Nephron progenitor cell (in vitro differentiated cells): ENCODE measurements around the gene PLEKHA6.
"Not testable (repeated sequence)": the region's sequence is repeated elsewhere in the genome, so short reads cannot be mapped to it uniquely, and the experiment has no call there.

Experiments
- DNase-seq: peaks from one replicate; pipeline ENCODE4 v3.0.0; 2021
- H3K27ac Mint-ChIP-seq: 2 replicates; pipeline ENCODE4 v1.8.0; 2021; ENCODE audit warnings: mild to moderate bottlenecking, moderate library complexity, mixed read lengths
- H3K27me3 Mint-ChIP-seq: 2 replicates; pipeline ENCODE4 v1.8.0; 2021; ENCODE audit warnings: mild to moderate bottlenecking, low read depth, mixed read lengths; ENCODE audit not compliant: poor library complexity
- H3K36me3 Mint-ChIP-seq: 2 replicates; pipeline ENCODE4 v1.8.0; 2021; ENCODE audit warnings: low read depth, mixed read lengths
- H3K4me1 Mint-ChIP-seq: 2 replicates; pipeline ENCODE4 v1.8.0; 2021; ENCODE audit warnings: mixed read lengths
- H3K4me3 Mint-ChIP-seq: 2 replicates; pipeline ENCODE4 v1.8.0; 2021; ENCODE audit warnings: mild to moderate bottlenecking, moderate library complexity, mixed read lengths
- H3K9me3 Mint-ChIP-seq: 2 replicates; pipeline ENCODE4 v1.8.0; 2021; ENCODE audit warnings: mild to moderate bottlenecking, moderate library complexity, mixed read lengths
- CTCF ChIP-seq: fragments of 200-600 bp; sonication (generic); IDR thresholded peaks from 2 replicates; pipeline ENCODE4 v1.5.0; 2021; ENCODE audit warnings: antibody characterized with exemption

PLEKHA6 gene

GRCh38 chr1:204248954-204249353 is 110.8 kb downstream of the PLEKHA6 start:
- no peak for DNase-seq
- Mint-ChIP-seq H3K9me3 (no peaks in the 10 kb centered on the region), H3K4me1 (peaks cover 10% of the 10 kb centered on the region), H3K4me3 (no peak overlapping the region), H3K36me3 (no peaks in the 10 kb centered on the region), H3K27me3 (peaks cover 24% of the 10 kb centered on the region), H3K27ac (no peak overlapping the region)
- no peak for TF ChIP-seq CTCF

- Mint-ChIP-seq H3K36me3 (no peaks in the 10 kb centered on the region), H3K4me3 (no peak overlapping the region), H3K27ac (no peak overlapping the region), H3K9me3 (no peaks in the 10 kb centered on the region), H3K4me1 (peaks cover 4% of the 10 kb centered on the region), H3K27me3 (peaks cover 25% of the 10 kb centered on the region)
- no peak for TF ChIP-seq CTCF
- DNase-seq: no peak
Observed at GRCh38 chr1:204246876-204247275, 112.9 kb downstream of the PLEKHA6 start.

- H3K4me3 Mint-ChIP-seq: no peak overlapping the region
- H3K27me3 Mint-ChIP-seq: peaks cover 32% of the 10 kb centered on the region
- no peaks in the 10 kb centered on the region for H3K4me1 Mint-ChIP-seq
- no peak for DNase-seq
- no peak overlapping the region for H3K27ac Mint-ChIP-seq
- no peak for TF ChIP-seq CTCF
- no peaks in the 10 kb centered on the region for H3K9me3 Mint-ChIP-seq
- H3K36me3 Mint-ChIP-seq: no peaks in the 10 kb centered on the region
Observed at GRCh38 chr1:204242920-204243319, 116.8 kb downstream of the PLEKHA6 start.

GRCh38 chr1:204241914-204242313 is 117.8 kb downstream of the PLEKHA6 start:
- Mint-ChIP-seq H3K36me3 (no peaks in the 10 kb centered on the region), H3K9me3 (no peaks in the 10 kb centered on the region), H3K4me3 (no peak overlapping the region), H3K27ac (no peak overlapping the region), H3K27me3 (peaks cover 29% of the 10 kb centered on the region), H3K4me1 (no peaks in the 10 kb centered on the region)
- no peak for DNase-seq
- TF ChIP-seq CTCF: no peak

GRCh38 chr1:204241050-204241449 is 118.7 kb downstream of the PLEKHA6 start:
- Mint-ChIP-seq H3K4me3 (no peak overlapping the region), H3K4me1 (no peaks in the 10 kb centered on the region), H3K9me3 (peaks cover 5% of the 10 kb centered on the region), H3K27ac (no peak overlapping the region), H3K27me3 (peaks cover 30% of the 10 kb centered on the region), H3K36me3 (peaks cover 4% of the 10 kb centered on the region)
- TF ChIP-seq CTCF: no peak
- DNase-seq: no peak

GRCh38 chr1:204240233-204240632 is 119.5 kb downstream of the PLEKHA6 start:
- peaks cover 30% of the 10 kb centered on the region for H3K27me3 Mint-ChIP-seq
- no peaks in the 10 kb centered on the region for H3K4me1 Mint-ChIP-seq

GRCh38 chr1:204239401-204239800 is 120.3 kb downstream of the PLEKHA6 start:
- not testable (repeated sequence) for H3K4me3 Mint-ChIP-seq, H3K9me3 Mint-ChIP-seq, H3K27ac Mint-ChIP-seq, DNase-seq, H3K4me1 Mint-ChIP-seq, H3K36me3 Mint-ChIP-seq
- H3K27me3 Mint-ChIP-seq: peaks cover 27% of the 10 kb centered on the region

More at GRCh38 chr1:204240233-204240632, 119.5 kb downstream of the PLEKHA6 start:
- TF ChIP-seq CTCF: no peak
- no peak for DNase-seq
- Mint-ChIP-seq H3K9me3 (peaks cover 9% of the 10 kb centered on the region), H3K4me3 (no peak overlapping the region), H3K27ac (no peak overlapping the region), H3K36me3 (peaks cover 8% of the 10 kb centered on the region)

GRCh38 chr1:204238520-204238919 is 121.2 kb downstream of the PLEKHA6 start:
- not testable (repeated sequence) for H3K9me3 Mint-ChIP-seq, H3K4me3 Mint-ChIP-seq, DNase-seq, H3K27ac Mint-ChIP-seq, H3K36me3 Mint-ChIP-seq, H3K4me1 Mint-ChIP-seq
- H3K27me3 Mint-ChIP-seq: peaks cover 33% of the 10 kb centered on the region

- not testable (repeated sequence) for H3K27ac Mint-ChIP-seq, H3K4me3 Mint-ChIP-seq, H3K4me1 Mint-ChIP-seq, DNase-seq, H3K36me3 Mint-ChIP-seq
- peaks cover 10% of the 10 kb centered on the region for H3K9me3 Mint-ChIP-seq
- H3K27me3 Mint-ChIP-seq: peaks cover 39% of the 10 kb centered on the region
Observed at GRCh38 chr1:204237515-204237914, 122.2 kb downstream of the PLEKHA6 start.
